ENCODE data around the gene ATP11B.

DNA sequence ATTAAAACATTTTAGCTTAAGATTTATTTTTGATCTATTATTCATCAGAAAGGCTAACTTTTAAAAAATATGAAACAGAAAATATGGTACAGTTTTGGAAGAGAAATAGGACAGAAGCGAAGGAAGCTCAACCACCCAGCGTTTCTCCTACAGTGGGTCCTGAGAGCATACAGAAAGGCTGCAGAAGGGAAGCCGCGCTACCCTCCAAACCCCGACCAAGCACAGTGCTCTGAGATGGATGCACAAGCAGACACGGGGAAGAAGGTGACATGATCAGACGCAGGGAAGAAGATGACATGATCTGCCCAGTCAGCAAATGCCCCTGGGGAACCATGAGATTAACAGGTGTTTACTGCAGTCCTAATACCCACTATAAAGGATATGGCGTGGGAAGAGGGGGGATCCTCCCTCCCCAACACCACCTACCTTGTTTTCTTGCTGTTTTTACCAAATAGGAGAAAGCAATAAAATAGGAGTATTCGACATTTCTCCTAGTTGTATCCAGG is 172.6 kb downstream of the ATP11B start:
- TF ChIP-seq, protein P1, sequence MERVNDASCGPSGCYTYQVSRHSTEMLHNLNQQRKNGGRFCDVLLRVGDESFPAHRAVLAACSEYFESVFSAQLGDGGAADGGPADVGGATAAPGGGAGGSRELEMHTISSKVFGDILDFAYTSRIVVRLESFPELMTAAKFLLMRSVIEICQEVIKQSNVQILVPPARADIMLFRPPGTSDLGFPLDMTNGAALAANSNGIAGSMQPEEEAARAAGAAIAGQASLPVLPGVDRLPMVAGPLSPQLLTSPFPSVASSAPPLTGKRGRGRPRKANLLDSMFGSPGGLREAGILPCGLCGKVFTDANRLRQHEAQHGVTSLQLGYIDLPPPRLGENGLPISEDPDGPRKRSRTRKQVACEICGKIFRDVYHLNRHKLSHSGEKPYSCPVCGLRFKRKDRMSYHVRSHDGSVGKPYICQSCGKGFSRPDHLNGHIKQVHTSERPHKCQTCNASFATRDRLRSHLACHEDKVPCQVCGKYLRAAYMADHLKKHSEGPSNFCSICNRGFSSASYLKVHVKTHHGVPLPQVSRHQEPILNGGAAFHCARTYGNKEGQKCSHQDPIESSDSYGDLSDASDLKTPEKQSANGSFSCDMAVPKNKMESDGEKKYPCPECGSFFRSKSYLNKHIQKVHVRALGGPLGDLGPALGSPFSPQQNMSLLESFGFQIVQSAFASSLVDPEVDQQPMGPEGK (CRISPR knock-in tag; IDR thresholded peaks at IDR 0.05; ENCODE audit: borderline replicate concordance): no peak
- TF ChIP-seq CSDC2 (CRISPR knock-in tag; IDR thresholded peaks at IDR 0.05) (no peak), RARB (CRISPR knock-in tag; IDR thresholded peaks at IDR 0.05) (no peak)
- TF ChIP-seq, protein P2, sequence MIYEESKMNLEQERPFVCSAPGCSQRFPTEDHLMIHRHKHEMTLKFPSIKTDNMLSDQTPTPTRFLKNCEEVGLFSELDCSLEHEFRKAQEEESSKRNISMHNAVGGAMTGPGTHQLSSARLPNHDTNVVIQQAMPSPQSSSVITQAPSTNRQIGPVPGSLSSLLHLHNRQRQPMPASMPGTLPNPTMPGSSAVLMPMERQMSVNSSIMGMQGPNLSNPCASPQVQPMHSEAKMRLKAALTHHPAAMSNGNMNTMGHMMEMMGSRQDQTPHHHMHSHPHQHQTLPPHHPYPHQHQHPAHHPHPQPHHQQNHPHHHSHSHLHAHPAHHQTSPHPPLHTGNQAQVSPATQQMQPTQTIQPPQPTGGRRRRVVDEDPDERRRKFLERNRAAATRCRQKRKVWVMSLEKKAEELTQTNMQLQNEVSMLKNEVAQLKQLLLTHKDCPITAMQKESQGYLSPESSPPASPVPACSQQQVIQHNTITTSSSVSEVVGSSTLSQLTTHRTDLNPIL (CRISPR knock-in tag; IDR thresholded peaks at IDR 0.05; ENCODE audit: low read depth): no peak
